ENCODE results near the gene SYTL5.

DNA sequence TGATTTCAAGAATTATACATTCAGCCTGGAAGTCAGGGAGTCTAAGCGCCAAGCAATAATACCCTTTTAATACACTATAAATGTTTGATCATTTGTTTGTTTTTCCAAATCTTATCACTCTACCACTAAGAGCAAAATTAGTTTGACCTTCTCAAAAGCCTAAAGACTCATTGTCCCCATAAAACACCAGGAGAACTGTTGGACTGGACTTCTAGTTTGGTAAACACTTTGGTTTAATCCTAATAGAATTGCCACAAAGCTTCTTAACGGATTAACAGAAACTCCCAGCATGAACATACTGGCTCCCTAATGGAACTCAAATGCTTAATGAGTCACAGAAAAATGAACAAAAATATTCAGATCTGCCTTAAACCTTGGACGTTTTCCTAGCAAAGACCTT is 34.9 kb downstream of the SYTL5 start:
- TF ChIP-seq EZH2 (IDR thresholded peaks at IDR 0.05; ENCODE audit: low read depth, unreplicated experiment): no peak
- TF ChIP-seq, protein P1, sequence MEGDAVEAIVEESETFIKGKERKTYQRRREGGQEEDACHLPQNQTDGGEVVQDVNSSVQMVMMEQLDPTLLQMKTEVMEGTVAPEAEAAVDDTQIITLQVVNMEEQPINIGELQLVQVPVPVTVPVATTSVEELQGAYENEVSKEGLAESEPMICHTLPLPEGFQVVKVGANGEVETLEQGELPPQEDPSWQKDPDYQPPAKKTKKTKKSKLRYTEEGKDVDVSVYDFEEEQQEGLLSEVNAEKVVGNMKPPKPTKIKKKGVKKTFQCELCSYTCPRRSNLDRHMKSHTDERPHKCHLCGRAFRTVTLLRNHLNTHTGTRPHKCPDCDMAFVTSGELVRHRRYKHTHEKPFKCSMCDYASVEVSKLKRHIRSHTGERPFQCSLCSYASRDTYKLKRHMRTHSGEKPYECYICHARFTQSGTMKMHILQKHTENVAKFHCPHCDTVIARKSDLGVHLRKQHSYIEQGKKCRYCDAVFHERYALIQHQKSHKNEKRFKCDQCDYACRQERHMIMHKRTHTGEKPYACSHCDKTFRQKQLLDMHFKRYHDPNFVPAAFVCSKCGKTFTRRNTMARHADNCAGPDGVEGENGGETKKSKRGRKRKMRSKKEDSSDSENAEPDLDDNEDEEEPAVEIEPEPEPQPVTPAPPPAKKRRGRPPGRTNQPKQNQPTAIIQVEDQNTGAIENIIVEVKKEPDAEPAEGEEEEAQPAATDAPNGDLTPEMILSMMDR (conservative IDR thresholded peaks at IDR 0.05; ENCODE audit: low read depth in 2 of 2): no peak
- no peak for TF ChIP-seq POLR2AphosphoS5 (IDR thresholded peaks at IDR 0.05; ENCODE audit: low read depth)
- TF ChIP-seq, protein P2, sequence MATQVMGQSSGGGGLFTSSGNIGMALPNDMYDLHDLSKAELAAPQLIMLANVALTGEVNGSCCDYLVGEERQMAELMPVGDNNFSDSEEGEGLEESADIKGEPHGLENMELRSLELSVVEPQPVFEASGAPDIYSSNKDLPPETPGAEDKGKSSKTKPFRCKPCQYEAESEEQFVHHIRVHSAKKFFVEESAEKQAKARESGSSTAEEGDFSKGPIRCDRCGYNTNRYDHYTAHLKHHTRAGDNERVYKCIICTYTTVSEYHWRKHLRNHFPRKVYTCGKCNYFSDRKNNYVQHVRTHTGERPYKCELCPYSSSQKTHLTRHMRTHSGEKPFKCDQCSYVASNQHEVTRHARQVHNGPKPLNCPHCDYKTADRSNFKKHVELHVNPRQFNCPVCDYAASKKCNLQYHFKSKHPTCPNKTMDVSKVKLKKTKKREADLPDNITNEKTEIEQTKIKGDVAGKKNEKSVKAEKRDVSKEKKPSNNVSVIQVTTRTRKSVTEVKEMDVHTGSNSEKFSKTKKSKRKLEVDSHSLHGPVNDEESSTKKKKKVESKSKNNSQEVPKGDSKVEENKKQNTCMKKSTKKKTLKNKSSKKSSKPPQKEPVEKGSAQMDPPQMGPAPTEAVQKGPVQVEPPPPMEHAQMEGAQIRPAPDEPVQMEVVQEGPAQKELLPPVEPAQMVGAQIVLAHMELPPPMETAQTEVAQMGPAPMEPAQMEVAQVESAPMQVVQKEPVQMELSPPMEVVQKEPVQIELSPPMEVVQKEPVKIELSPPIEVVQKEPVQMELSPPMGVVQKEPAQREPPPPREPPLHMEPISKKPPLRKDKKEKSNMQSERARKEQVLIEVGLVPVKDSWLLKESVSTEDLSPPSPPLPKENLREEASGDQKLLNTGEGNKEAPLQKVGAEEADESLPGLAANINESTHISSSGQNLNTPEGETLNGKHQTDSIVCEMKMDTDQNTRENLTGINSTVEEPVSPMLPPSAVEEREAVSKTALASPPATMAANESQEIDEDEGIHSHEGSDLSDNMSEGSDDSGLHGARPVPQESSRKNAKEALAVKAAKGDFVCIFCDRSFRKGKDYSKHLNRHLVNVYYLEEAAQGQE (IDR thresholded peaks at IDR 0.05; ENCODE audit: unreplicated experiment): no peak
- TF ChIP-seq ZNF114 (CRISPR knock-in tag; IDR thresholded peaks at IDR 0.05): no peak
- no peak for TF ChIP-seq EZH2phosphoT487 (IDR thresholded peaks at IDR 0.05; ENCODE audit: unreplicated experiment)
- no peak for TF ChIP-seq CREB1 (CRISPR knock-in tag; IDR thresholded peaks at IDR 0.05; ENCODE audit: low read depth)
- TF ChIP-seq, protein P3, sequence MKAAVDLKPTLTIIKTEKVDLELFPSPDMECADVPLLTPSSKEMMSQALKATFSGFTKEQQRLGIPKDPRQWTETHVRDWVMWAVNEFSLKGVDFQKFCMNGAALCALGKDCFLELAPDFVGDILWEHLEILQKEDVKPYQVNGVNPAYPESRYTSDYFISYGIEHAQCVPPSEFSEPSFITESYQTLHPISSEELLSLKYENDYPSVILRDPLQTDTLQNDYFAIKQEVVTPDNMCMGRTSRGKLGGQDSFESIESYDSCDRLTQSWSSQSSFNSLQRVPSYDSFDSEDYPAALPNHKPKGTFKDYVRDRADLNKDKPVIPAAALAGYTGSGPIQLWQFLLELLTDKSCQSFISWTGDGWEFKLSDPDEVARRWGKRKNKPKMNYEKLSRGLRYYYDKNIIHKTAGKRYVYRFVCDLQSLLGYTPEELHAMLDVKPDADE (IDR thresholded peaks at IDR 0.05): no peak
- no peak for TF ChIP-seq JUNB (IDR thresholded peaks at IDR 0.05; ENCODE audit: unreplicated experiment)
- TF ChIP-seq STAT1 (IDR thresholded peaks at IDR 0.05; ENCODE audit: unreplicated experiment): no peak
- TF ChIP-seq NANOG (IDR thresholded peaks at IDR 0.05; ENCODE audit: borderline replicate concordance): no peak
- no peak for TF ChIP-seq ZNF331 (CRISPR knock-in tag; IDR thresholded peaks at IDR 0.05; ENCODE audit: low read depth)
- TF ChIP-seq, protein P4, sequence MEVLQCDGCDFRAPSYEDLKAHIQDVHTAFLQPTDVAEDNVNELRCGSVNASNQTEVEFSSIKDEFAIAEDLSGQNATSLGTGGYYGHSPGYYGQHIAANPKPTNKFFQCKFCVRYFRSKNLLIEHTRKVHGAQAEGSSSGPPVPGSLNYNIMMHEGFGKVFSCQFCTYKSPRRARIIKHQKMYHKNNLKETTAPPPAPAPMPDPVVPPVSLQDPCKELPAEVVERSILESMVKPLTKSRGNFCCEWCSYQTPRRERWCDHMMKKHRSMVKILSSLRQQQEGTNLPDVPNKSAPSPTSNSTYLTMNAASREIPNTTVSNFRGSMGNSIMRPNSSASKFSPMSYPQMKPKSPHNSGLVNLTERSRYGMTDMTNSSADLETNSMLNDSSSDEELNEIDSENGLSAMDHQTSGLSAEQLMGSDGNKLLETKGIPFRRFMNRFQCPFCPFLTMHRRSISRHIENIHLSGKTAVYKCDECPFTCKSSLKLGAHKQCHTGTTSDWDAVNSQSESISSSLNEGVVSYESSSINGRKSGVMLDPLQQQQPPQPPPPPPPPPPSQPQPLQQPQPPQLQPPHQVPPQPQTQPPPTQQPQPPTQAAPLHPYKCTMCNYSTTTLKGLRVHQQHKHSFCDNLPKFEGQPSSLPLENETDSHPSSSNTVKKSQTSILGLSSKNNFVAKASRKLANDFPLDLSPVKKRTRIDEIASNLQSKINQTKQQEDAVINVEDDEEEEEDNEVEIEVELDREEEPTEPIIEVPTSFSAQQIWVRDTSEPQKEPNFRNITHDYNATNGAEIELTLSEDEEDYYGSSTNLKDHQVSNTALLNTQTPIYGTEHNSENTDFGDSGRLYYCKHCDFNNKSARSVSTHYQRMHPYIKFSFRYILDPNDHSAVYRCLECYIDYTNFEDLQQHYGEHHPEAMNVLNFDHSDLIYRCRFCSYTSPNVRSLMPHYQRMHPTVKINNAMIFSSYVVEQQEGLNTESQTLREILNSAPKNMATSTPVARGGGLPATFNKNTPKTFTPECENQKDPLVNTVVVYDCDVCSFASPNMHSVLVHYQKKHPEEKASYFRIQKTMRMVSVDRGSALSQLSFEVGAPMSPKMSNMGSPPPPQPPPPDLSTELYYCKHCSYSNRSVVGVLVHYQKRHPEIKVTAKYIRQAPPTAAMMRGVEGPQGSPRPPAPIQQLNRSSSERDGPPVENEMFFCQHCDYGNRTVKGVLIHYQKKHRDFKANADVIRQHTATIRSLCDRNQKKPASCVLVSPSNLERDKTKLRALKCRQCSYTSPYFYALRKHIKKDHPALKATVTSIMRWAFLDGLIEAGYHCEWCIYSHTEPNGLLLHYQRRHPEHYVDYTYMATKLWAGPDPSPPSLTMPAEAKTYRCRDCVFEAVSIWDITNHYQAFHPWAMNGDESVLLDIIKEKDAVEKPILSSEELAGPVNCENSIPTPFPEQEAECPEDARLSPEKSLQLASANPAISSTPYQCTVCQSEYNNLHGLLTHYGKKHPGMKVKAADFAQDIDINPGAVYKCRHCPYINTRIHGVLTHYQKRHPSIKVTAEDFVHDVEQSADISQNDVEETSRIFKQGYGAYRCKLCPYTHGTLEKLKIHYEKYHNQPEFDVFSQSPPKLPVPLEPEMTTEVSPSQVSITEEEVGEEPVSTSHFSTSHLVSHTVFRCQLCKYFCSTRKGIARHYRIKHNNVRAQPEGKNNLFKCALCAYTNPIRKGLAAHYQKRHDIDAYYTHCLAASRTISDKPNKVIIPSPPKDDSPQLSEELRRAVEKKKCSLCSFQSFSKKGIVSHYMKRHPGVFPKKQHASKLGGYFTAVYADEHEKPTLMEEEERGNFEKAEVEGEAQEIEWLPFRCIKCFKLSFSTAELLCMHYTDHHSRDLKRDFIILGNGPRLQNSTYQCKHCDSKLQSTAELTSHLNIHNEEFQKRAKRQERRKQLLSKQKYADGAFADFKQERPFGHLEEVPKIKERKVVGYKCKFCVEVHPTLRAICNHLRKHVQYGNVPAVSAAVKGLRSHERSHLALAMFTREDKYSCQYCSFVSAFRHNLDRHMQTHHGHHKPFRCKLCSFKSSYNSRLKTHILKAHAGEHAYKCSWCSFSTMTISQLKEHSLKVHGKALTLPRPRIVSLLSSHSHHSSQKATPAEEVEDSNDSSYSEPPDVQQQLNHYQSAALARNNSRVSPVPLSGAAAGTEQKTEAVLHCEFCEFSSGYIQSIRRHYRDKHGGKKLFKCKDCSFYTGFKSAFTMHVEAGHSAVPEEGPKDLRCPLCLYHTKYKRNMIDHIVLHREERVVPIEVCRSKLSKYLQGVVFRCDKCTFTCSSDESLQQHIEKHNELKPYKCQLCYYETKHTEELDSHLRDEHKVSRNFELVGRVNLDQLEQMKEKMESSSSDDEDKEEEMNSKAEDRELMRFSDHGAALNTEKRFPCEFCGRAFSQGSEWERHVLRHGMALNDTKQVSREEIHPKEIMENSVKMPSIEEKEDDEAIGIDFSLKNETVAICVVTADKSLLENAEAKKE (CRISPR knock-in tag; IDR thresholded peaks at IDR 0.05): no peak

Measured in GM23338 (cell line).